HG02678 (cell line): ENCODE data around the gene ERAS.
"Not testable (repeated sequence)": the region's sequence is repeated elsewhere in the genome, so short reads cannot be mapped to it uniquely, and the experiment has no call there.

Source experiments
- ATAC-seq: cut with Tn5 transposase; IDR thresholded peaks from one replicate; pipeline ENCODE4 v1.9.1; 2021; ENCODE audit warnings: mild to moderate bottlenecking, moderate library complexity; ENCODE audit not compliant: unreplicated experiment

Gene ERAS

DNA sequence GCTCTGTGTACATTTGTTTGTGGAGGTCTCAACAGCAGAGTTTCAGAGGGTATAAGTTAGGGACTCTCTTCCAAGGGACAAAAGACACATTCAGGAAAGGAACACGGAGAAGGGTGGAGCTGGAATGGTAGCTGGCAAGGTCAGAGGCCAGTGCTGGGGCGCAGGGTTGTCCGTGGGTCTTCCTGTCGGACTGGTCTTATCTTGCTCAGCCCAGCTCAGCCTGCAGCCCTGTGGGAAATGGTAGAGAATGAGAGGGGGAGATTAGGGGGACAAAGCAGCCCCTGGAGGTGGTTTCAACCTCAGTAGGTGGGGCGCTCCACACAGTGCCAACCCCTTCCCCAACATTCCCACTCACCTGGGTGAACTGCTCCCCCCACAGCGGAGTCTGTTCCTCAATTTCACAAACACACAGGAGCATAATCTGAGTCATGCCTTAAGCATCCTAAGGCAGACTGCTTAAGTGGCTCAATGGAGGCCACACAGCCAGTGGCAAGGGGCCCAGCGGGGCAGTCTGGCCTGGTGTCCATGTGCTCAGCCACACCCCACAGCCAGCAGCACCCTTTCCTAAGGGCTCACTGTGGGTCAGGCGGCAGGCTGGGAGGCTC lies 31.3 kb upstream of the ERAS start:
- ATAC-seq, result no peak

DNA sequence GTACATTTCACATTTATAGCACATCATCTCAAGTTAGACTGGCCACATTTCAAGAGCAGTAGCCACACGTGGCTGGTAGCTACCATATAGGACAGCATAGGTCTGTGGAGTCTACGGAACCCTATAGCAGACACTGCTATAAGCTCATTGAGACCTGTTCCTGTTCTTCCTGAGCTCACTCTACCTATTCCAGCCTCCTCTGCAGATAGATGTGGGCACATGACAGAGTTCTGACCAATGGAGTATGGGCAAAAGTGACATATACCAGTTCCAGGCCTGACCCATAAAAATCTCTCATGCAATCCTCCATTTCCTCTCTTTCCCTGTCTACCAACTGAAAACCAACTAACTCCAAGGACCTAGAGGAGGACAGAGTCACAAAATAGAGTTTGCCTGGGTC lies 28.0 kb upstream of the ERAS start:
- no peak for ATAC-seq

DNA sequence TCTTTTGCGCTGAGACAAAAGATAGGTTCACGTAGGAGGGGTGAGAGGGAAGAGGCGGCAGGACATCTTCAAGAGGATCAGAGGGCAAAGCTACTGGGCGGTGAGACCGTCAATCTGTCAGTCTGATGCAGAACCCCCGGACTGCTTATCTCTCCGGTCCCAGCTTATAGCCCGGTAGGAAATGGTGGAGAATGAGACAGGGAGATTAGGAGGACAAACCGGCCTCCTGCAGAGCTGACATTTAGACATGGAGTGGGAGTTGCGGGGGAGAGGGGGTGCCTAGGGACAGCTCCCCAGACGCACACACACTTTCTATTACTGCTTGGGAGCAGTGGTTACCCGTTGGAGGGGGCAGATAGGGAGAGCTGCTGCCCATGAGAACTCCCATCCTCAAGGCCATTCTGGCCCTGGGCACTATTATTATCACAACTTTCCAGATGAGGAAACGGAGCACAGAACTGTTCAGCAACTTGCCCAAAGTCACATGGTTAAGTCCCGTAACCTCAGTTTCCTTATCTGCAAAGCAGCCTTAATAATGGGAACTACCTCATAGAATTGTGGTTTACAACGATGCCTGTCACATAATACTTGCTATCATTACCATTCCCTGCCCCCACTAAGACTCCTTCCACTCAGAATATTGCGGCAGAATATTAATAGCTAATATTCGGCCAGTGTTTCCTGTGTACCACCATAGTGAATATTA lies 25.6 kb upstream of the ERAS start:
- no peak for ATAC-seq

DNA sequence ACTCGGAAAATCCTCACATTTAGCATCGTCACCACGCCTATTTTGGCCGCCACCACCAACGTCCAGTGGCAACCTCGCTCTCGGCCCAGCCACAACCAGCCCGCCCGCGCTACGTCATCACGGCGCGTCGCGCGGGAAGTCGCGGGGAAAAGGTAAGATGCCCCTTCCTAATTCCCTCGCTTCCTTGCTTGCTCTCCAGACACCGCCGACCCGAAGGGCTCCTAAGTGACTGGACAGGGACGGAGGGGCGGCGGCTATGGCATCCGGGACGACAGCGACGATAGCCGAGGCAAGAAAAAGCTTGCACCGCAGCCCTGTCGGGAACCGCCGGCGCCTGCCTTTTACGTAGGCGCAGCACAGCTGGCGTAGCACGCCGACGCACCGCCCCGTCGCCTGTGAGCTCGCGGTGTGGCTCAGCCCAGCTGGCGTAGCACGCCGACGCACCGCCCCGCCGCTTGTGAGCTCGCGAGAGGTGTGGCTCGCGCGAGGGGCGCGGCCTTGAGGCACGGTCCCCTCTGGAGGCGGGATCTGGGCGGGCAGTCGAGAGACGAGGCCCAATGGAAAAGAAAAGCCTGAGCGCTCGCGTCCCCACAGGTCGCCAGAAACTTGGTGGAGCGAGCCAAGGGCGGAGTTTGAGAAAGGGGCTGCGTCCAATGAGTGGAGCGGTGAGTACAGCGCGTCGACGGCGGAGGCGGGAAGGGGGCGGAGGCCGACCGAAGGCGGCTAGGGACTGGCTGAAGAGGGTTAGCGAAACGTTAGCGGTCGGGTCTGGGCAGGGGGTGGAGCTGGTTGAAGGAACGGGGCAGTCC lies 24.8 kb upstream of the ERAS start, which contains the start of gene HDAC6:
TSS of gene HDAC6 (plus strand) at position 788 of the 809 bp plus-strand sequence. CDS start 626 bp downstream, outside the sequence.
- peak; percentile 83 for ATAC-seq

DNA sequence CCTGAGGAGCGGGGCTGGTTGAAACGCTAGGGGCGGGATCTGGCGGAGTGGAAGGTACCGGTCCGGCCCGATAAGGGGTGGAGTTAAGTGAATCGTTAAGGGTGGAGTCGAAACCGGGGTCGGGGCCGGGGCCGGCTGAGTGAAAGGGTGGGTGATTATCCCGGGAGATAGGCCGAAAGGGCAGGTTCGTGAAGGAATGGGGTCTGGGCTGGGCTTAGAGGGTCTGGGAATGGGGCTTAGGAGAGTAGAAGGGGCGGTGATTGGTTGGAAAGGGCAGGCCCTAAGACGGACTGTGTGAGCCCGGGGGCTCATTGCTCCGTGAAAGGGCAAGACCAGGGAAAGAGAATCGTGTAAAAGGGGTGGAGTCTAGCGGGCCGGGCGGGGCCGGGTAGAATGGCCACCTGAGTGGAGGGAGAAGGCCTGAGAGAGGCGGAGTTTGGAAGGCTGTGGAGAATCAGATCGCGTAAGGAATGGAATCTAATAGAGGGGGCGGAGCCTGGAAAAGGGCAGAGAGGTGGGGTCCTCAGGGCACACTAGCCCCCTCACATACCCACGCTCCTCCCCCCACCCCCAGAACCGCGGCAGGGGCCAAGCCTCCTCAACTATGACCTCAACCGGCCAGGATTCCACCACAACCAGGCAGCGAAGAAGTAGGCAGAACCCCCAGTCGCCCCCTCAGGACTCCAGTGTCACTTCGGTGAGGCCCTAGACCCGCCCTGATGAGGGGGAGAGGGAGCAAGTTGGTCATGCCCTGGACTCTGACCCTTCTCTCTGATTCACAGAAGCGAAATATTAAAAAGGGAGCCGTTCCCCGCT lies 24.0 kb upstream of the ERAS start:
- ATAC-seq, result peak; percentile 39

DNA sequence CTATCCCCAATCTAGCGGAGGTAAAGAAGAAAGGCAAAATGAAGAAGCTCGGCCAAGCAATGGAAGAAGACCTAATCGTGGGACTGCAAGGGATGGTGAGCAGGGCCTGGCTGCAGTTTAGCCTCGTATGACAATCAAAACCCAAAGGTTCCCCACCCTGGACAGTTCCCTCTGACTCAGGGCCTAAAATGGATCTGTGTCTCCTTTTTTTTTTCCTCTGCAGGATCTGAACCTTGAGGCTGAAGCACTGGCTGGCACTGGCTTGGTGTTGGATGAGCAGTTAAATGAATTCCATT lies 23.5 kb upstream of the ERAS start:
- no peak for ATAC-seq

DNA sequence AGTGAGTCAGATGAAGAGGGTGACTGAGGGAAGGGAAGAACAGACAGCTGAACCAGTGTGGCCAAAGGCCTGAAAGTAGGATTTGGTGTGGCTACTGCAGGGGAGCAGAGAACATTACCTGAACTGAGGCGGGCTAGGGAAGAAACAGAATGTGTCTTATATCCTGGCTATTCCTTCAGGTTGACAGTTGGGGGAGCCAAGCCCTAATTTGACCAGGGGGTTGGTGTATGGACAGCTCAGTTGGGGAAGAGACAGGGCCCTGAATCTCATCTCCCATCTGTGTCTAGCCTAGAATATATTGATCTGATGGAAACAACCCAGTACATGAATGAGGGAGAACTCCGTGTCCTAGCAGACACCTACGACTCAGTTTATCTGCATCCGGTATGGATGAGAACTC lies 20.2 kb upstream of the ERAS start:
- no peak for ATAC-seq

DNA sequence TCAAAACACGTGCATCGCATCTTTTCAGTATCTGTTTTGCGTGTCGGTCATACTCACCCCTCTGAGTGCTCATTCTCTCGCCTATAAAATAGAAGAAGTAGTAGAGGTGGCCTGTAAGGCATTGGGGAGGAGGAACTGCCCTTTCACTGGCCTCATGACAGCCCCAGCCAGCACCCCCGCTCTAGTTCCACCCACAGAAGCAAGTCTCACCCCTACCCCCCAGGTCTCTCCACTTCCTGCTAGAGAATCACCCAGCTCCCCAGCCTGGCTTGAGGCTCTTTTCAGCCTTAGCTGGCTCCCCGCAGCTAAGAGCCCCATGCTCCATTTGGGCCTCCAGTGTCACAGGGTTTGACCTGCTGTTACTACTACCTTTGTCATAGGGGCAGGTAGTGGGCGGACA lies 12.7 kb upstream of the ERAS start:
- no peak for ATAC-seq

DNA sequence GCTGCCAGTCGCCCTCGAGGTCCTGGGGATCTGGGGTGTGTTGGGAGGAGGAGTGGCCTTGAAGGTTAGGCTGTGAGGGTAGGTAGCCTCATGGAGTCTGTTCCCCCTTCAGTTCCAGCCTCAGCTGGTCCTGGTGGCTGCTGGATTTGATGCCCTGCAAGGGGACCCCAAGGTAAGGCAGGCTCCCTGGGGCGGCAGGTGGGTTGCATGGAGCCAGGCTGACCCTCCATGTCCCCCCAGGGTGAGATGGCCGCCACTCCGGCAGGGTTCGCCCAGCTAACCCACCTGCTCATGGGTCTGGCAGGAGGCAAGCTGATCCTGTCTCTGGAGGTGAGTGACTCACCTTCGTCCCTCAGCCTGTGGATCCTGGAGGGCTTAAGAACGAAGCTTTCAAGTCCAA lies 11.6 kb upstream of the ERAS start:
- ATAC-seq, result no peak

DNA sequence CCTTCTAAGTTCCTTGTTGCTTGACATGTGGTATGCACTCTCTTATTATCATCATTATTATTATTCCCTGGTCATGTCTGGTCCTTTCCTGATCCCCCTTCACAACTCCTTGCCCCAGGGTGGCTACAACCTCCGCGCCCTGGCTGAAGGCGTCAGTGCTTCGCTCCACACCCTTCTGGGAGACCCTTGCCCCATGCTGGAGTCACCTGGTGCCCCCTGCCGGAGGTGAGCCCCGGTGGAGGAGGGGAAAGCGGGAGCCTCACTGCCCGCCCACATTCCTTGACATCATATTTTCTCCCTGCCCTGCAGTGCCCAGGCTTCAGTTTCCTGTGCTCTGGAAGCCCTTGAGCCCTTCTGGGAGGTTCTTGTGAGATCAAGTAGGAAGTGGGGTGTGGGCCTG lies 11.0 kb upstream of the ERAS start:
- no peak for ATAC-seq

DNA sequence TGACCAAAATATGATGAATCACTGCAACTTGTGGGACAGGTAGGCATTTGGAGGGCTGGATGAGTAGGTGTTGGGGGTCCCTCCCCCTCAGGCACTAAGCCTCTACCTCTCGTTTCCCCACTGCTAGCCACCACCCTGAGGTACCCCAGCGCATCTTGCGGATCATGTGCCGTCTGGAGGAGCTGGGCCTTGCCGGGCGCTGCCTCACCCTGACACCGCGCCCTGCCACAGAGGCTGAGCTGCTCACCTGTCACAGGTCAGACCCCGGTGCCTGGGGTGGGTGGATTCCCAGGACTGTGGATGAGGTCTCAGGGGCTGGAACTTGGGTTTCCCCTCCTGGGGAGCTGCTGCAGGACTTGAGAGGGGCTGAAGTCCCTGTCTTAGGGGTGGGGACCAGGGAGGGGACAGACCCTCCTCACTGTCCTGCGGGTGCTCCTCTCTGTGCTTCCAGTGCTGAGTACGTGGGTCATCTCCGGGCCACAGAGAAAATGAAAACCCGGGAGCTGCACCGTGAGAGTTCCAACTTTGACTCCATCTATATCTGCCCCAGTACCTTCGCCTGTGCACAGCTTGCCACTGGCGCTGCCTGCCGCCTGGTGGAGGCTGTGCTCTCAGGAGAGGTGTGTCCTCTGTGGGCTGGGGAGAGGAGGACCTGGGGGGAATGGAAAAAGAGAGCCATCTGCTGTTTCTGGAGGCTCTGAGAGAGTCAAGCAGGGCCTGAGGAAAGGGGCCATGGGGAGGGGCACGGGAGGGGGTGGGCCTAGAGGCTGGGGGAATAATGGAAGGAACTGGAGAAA lies 10.1 kb upstream of the ERAS start:
- ATAC-seq, result no peak

DNA sequence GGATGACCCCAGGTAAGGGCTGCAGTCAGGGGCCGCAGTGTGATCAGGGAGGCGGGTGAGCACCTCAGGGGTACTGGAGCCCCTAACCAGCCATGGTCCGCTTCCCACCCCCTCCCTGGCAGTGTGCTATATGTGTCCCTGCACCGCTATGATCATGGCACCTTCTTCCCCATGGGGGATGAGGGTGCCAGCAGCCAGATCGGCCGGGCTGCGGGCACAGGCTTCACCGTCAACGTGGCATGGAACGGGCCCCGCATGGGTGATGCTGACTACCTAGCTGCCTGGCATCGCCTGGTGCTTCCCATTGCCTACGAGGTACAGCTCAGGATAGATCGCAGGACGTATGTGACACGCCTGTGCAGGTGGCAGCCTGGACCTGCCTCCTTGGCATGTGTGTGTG lies 8.2 kb upstream of the ERAS start:
- ATAC-seq, result no peak

DNA sequence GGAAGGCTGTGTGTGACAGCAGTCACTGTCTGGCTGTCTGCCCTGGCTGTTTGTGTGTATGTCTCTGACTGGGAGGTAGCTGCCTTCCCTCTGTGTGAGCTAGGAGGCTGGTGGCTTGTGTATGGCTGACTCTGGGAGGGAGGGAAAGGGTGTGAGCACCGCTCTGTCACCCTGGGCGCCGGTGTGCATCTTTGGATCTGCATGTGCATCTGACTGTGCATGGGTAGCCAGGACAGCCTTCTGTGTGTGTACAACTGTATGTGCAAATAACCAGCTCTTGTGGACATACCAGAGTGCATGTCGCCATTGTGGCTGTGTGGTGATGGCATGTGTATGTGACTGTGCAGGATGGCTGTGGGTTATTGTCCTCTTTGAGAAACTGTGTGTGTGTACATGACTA lies 7.4 kb upstream of the ERAS start:
- no peak for ATAC-seq

DNA sequence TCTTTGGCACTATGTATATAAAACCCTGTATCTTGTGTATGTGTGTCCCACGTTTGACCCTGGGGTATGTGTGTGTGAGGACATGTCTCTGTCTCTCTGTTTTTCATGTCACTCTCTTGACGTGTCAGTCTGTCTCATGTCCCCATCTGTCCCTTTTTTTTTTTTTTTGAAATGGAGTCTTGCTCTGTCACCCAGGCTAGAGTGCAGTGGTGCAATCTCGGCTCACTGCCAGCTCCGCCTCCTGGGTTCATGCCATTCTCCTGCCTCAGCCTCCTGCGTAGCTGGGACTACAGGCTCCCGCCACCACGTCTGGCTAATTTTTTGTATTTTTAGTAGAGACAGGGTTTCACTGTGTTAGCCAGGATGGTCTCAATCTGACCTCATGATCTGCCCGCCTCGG lies 6.9 kb upstream of the ERAS start:
- not testable (repeated sequence) for ATAC-seq

DNA sequence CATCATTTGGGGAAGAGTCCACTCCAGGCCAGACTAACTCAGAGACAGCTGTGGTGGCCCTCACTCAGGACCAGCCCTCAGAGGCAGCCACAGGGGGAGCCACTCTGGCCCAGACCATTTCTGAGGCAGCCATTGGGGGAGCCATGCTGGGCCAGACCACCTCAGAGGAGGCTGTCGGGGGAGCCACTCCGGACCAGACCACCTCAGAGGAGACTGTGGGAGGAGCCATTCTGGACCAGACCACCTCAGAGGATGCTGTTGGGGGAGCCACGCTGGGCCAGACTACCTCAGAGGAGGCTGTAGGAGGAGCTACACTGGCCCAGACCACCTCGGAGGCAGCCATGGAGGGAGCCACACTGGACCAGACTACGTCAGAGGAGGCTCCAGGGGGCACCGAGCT lies 3.3 kb upstream of the ERAS start:
- no peak for ATAC-seq

DNA sequence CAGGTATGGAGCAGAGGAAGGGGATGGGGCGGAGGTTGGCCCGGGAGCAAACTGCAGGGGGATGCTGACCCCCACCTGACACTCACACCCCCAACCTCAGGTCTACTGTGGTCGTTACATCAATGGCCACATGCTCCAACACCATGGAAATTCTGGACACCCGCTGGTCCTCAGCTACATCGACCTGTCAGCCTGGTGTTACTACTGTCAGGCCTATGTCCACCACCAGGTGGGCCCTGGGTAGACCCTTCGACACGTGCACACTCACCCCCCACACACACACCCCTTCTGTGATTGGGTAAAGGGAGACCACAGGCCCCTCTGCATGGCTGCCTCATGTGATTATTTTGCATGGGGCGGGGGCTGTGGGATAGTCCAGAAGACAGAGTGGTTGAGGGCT lies 2.2 kb upstream of the ERAS start:
- no peak for ATAC-seq

DNA sequence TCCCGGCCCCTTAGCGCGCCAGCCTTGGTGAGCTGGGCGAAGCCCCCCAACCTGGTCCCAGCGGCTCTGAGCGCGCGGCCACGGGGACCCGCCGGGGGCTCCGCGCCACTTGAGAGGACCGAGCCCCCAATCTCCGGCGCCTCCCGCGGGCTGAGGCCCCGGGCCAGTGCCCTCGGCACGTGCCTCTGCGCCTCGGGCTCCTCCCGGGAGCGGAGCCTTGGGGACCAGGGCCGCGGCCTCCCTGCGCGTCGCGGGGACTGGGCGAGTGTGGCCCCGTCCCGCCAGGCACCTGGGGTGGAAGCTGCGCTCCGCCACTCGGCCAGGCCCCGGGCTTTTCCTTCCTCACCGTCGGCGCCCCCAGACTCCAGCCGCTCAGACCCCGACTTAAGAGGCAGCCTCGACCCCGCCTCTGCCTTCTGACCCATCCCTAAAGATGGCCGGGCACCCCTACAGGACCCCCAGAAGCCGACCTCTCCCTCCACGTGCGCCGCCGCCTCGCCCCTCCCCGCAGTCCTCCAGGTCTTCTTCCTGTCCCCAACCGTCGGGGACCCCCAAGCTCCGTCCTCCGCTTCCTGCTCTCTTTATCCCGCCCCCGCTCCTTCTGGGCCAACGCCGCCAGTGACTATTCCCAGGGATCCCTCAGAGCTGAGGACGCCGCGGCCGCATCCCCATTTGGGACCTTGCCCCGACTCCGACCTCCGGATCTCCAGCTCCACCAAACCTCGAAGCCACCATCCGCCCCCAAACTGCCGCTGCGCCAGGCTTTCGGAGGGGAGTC lies 752 bp downstream of the ERAS start:
- no peak for ATAC-seq

DNA sequence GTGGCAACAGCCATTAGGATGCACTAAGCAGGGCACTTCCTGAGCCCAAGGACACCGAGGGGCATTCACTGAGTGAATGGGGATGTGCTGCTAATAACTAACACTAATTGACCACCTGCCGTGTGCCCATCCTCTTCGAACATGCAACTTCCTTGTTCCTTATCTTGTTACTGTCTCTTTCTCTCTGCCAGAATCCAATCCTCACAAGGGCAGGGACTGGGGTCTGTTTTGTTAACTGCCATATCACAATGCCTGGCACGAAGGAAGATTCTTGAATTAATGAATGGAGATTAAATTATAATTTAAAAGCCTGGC lies 1.3 kb downstream of the ERAS start:
- ATAC-seq, result no peak

DNA sequence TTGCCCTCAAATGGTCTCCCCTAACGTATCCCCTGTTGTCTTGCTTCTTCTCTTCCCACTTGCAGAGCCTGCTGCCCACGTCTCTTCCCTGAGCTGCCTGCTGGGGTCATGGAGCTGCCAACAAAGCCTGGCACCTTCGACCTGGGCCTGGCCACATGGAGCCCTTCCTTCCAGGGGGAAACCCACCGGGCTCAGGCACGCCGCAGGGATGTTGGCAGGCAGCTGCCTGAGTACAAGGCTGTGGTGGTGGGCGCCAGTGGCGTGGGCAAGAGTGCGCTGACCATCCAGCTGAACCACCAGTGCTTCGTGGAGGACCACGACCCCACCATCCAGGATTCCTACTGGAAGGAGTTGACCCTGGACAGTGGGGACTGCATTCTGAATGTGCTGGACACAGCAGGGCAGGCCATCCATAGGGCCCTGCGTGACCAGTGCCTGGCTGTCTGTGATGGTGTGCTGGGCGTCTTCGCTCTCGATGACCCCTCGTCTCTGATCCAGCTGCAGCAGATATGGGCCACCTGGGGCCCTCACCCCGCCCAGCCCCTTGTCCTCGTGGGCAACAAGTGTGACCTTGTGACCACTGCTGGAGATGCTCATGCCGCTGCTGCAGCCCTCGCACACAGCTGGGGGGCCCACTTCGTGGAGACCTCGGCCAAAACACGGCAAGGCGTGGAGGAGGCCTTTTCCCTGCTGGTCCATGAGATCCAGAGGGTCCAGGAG lies 2.9 kb downstream of the ERAS start:
- no peak for ATAC-seq
